LHCN-M2 (cell line): Measurements from ENCODE around the gene CNTN5. TPM values are rescaled to one million over a fixed set of nuclear protein-coding genes. Genes with fewer than 3 reads are reported as not detected.

Experiments used
- DNase-seq: peaks from one replicate; pipeline ENCODE4 v3.0.0-alpha.2; 2012; ENCODE audit warnings: low read depth
- total RNA-seq: library from RNA; depleted of rRNA; stranded (reverse); fragments of >200 nt; gene quantifications from 2 replicates; pipeline ENCODE4 v1.2.3, GENCODE V29; 2014

CNTN5 gene
- total RNA-seq, 1 experiment from 2014 or later = 0.69 TPM

GRCh38 chr11:100315946-100316345 lies 1295.2 kb downstream of the CNTN5 start:
- no peak for DNase-seq

DNA sequence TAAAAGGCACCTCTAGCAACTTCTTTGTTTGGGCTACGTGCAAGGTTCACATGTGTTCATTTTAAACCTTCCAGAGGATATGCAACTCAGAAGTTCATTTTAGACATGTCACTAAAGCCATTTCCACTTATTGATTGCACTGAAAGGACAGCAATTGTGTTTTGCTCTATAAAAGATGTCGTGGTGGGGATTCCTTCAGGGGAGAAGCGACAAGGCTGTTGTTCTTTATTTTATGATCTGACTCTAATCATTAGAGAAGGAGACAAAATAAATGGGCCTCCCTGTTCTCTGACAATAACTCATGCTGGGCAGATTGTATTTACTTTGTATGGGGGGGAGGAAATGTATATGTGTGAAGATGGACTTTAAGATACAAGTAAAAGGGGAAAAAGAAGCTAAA lies 1296.2 kb downstream of the CNTN5 start:
- DNase-seq = no peak

DNA sequence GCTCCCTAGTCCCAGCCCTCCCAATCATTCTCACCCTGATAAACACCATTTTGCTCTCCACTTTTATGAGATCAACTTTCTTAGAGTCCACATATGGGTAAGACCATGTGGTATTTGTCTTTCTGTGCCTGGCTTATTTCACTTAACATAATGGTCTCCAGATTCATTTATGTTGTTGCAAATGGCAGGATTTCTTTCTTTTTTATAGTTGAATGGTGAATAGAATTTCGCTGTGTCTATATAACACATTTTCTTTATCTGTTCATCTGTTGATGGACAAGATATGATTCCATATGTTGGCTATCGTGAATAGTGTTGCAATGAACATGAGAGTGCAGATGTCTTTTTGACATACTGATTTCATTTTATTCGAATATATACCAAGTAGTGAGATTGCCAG lies 1298.9 kb downstream of the CNTN5 start:
- no peak for DNase-seq

GRCh38 chr11:100328626-100329340 lies 1308.0 kb downstream of the CNTN5 start:
- peak; percentile 0 for DNase-seq

- DNase-seq = no peak
Measured at GRCh38 chr11:100329352-100329751, 1308.6 kb downstream of the CNTN5 start.

GRCh38 chr11:100336873-100337272 lies 1316.1 kb downstream of the CNTN5 start:
- no peak for DNase-seq

- DNase-seq = no peak
Measured at GRCh38 chr11:100338144-100338840, 1317.5 kb downstream of the CNTN5 start.

DNA sequence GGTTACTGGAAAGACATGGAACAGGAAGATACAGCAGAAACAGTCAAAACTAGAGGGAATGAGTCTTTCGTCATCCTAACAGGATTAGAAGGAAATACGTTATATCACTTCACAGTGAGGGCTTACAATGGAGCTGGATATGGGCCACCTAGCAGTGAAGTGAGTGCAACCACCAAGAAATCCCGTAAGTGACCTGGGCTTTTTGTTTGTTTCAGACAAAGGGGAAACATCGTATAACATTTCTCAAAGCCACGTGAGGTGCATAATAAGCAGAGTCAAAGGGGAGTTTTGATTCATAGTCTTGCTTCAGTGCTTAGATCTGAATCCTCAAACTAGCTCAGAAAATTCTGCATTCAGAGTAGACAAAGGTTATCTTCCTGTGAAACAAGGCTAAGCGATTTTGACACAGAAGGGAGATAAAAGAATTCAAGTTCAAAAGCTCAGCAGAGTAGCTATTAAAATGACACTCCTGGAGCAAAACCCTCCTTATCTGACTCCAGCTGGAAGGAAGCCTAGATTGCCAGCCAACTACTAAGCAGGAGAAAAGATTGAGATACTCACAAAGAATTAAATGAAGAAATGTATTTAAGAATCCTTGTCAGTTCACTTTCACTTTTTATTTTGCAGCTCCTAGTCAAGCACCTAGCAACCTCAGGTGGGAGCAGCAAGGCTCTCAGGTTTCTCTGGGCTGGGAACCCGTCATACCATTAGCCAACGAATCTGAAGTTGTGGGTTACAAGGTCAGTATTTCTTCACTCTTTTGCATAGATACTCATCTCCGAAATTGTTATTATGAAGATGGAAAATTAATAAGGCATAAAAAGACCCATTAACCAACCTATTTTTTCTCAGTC lies 1319.9 kb downstream of the CNTN5 start:
- no peak for DNase-seq

GRCh38 chr11:100353083-100353482 lies 1332.3 kb downstream of the CNTN5 start:
- DNase-seq = no peak

DNA sequence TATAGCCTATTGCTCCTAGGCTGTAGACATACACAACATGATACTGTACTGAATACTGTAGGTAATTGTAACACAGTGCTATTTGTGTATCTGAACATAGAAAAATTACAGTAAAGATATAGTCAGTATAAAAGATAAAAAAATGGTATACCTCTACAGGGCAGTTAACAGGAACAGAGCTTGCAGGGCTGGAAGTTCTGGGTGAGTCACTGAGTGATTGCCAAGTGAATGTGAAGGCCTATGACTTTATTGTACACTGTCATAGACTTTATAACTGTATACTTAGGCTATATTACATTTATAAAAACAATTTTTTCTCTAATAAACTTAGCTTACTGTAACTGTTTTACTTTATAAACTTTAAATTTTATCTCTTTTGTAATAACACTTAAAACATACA lies 1334.0 kb downstream of the CNTN5 start:
- DNase-seq = no peak

GRCh38 chr11:100356035-100356434 lies 1335.3 kb downstream of the CNTN5 start:
- no peak for DNase-seq

- DNase-seq = no peak
Measured at GRCh38 chr11:100359281-100359680, 1338.5 kb downstream of the CNTN5 start.

DNA sequence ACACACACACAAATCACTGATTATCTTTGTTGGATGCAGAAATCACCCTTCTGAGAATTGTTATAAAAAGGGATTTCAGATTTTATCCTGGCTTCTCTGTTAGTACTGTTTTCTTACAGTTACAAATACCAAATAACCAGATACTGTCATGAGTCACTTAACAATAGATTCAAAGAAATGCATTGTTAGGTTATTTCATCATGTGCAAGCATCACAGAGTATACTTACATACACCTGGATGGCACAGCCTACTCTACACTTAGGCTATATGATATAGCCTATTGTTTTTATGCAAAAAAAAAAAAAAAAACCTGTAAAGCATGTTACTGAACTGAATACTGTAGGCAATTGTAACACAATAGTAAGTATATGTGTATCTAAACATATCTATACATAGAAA lies 1347.1 kb downstream of the CNTN5 start:
- DNase-seq = no peak

DNA sequence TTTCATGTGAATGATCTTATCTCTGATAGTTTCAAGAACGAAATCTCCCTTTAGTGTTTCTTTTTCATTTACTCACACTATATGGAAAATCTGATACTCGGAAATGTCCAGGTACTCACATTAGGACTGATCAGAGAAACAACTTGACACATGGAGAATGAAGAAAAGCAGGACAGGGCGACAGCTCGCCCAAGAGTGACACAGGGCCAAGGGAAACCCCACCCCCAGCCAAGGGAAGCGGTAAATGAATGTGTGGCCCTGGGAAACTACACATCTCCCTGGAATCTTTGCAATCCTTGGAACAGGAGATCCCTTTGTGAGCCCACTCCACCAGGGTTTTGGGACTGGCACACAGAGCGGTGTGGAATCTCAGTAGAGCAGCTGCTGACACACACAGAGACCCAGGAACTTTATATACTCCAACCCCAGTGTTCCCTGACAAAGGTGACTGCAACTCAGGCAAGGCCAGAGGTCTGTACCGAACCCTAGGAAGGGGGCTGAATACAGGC lies 1362.7 kb downstream of the CNTN5 start:
- DNase-seq = no peak

DNA sequence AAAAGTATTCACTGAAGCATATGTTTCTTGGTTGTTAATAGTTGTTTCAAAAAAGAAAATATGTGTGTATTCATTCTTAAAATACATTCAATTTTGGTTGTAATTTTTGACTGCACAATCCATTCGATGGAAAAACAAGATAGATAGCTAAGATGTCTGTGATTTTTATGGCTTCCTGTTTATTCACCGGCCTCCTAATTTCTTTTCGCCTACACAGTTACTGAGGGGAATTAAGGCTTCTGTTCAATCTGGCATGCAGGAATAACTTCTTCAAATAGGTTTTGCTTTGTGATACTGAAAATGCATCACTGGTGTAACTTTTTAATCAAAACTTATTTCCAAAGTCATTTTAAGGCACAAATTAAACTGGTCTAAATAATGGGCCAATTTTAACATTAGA lies 1375.5 kb downstream of the CNTN5 start:
- no peak for DNase-seq

- no peak for DNase-seq
Measured at GRCh38 chr11:100397401-100397800, 1376.7 kb downstream of the CNTN5 start.

- DNase-seq = peak; percentile 2
Measured at GRCh38 chr11:100403816-100404215, 1383.1 kb downstream of the CNTN5 start.

GRCh38 chr11:100404907-100405306 lies 1384.2 kb downstream of the CNTN5 start:
- DNase-seq = no peak
